PFSK-1 (cell line): Measurements from ENCODE around the gene APEX1.

Source experiments
- FOXP2 ChIP-seq: optimal IDR thresholded peaks from 2 replicates; pipeline ENCODE3; 2011; ENCODE audit warnings: borderline replicate concordance, control low read depth, inconsistent platforms; ENCODE audit not compliant: insufficient read depth; ENCODE audit errors: extremely low read length, extremely low read depth
- POLR2AphosphoS5 ChIP-seq: IDR thresholded peaks from 2 replicates; pipeline ENCODE4 v1.6.1; 2012; ENCODE audit warnings: low read depth, mild to moderate bottlenecking, control low read depth, low read length, moderate library complexity
- SIN3A ChIP-seq: IDR thresholded peaks from 2 replicates; pipeline ENCODE4 v1.6.1; 2012; ENCODE audit warnings: mild to moderate bottlenecking, low read length, moderate library complexity, borderline replicate concordance; ENCODE audit not compliant: insufficient read depth
- TAF1 ChIP-seq: IDR thresholded peaks from 2 replicates; pipeline ENCODE4 v1.6.1; 2012; ENCODE audit warnings: low read length, control low read depth, borderline replicate concordance; ENCODE audit not compliant: insufficient read depth
- TF ChIP-seq, protein P1 (sequence below), 2 experiments: IDR thresholded peaks; 2 replicates each; pipeline versions ENCODE4 v1.6.1 to v1.8.0; 2011 to 2012; ENCODE audit warnings: low read depth in 2 of 2, low read length in 2 of 2, control low read depth in 1 of 2, inconsistent platforms in 1 of 2, mild to moderate bottlenecking in 1 of 2, moderate library complexity in 1 of 2; ENCODE audit not compliant: insufficient read depth in 1 of 2

APEX1 gene

DNA sequence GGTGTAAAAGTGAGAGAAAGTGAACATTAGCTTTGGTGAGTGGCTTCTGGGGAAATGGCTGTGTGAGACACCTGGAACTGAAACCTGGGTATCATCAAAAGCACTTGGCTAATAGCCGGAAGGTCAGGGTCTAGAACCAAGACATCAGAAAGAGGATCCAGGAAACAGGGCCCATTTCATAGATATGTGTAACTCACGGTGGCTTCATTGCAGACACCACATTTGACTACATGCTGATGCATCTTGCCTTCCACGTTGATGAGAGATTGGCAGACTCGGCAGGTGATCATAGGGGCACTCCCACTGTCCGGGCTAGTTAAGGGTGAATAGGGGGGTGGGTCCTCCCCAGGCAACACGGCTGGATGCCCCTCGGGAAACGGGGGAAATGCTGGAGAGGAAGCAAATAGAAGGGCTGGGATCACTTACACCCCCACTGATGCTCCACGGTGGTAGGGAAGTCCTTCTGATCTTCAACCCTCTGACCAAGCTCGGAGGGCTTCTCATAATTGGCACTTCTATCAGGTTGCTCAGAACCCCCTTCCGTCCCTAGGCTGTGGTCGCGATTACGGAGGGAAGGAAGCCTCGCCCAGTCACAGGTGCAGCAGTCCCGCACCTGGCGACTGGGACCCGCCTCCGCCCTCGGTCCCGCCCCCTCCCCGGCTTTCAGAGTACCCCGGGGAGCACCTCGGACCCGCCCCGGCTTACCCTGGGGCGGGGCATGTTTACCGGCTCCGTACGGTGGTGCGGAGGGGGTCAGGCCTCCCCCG, 5.6 kb downstream of the APEX1 start:
- TF ChIP-seq TAF1 = no peak
- TF ChIP-seq POLR2AphosphoS5 = no peak
- TF ChIP-seq, protein P1, sequence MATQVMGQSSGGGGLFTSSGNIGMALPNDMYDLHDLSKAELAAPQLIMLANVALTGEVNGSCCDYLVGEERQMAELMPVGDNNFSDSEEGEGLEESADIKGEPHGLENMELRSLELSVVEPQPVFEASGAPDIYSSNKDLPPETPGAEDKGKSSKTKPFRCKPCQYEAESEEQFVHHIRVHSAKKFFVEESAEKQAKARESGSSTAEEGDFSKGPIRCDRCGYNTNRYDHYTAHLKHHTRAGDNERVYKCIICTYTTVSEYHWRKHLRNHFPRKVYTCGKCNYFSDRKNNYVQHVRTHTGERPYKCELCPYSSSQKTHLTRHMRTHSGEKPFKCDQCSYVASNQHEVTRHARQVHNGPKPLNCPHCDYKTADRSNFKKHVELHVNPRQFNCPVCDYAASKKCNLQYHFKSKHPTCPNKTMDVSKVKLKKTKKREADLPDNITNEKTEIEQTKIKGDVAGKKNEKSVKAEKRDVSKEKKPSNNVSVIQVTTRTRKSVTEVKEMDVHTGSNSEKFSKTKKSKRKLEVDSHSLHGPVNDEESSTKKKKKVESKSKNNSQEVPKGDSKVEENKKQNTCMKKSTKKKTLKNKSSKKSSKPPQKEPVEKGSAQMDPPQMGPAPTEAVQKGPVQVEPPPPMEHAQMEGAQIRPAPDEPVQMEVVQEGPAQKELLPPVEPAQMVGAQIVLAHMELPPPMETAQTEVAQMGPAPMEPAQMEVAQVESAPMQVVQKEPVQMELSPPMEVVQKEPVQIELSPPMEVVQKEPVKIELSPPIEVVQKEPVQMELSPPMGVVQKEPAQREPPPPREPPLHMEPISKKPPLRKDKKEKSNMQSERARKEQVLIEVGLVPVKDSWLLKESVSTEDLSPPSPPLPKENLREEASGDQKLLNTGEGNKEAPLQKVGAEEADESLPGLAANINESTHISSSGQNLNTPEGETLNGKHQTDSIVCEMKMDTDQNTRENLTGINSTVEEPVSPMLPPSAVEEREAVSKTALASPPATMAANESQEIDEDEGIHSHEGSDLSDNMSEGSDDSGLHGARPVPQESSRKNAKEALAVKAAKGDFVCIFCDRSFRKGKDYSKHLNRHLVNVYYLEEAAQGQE (IDR thresholded peaks at IDR 0.05; ENCODE audit: insufficient read depth in 1 of 2, low read depth in 2 of 2, low read length in 2 of 2) = no peak
- no peak for TF ChIP-seq FOXP2
- TF ChIP-seq SIN3A = no peak

DNA sequence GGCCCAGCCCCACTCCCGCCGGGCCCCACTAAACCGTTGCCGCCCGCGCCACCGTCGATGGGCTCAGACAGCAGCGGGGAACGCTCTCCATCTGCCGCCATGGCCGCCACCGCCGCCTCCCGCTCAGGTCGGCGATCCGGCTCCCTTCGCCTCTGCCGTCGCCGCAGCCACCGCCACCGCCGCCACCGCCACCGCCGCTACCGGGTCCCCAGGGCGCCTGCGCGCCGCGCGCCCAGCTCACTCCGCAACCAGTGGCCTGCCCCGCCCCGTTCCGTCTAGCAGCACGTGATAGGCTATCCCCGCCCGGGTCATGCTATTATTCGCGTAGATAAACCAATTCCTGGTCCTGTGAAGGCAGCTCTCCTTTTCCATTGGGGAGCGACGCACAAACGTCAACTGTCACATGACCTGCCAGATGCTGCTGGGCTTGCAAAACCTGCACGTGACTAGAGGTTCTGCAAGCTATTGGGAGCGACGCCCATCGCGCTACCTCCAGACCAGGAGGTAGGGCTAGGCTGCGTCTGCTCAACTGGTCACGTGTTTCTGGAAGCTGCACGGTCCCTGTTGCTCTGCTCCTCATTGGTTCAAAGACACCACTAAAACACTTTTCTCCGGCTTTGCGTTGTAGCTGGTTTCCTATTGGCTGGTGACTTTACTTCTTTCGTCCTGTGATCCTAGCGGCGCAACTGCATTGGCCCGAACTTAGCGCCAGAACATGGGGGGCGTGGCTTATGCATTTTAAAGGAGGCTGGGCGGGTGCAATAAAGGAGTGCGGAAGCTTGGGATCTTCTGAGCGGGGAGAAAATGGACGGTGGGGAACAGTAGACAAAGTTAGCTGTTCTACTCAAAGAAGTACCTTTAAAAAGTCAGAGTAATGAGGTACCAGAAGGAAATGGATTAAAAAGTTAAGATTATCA, 6.5 kb downstream of the APEX1 start, which contains the start of gene PIP4P1:
PIP4P1 (minus strand) TSS at position 210 of the 917 bp plus-strand sequence; CDS start at position 101, 109 bp downstream.
- TF ChIP-seq POLR2AphosphoS5 (peak; percentile 57; the same call in 1 of the 2 replicates), SIN3A (no peak)

DNA sequence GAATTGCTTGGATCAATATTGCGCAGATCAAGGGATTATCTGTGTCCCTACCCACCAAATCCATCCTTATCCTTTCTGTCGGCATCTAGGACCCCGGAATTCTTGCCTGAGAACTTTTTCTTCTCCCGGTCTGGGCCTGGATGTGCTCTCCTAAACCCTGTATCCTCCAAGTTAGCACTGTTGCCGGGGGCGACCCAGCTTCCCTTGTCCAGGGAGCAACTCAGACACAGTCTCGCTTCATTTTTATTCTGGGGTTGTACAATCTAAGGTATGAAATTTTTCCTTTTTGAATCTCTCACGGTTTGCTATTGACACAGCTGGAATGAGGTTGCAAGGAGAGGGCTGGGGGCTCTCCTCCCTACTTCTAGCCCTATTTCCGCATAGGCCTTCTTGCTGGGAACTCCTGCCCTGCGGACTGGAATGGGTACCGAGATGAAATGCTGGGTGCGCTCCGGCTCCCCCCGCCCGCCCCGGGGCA, 13.8 kb downstream of the APEX1 start:
- no peak for TF ChIP-seq POLR2AphosphoS5
- no peak for TF ChIP-seq FOXP2
- no peak for TF ChIP-seq SIN3A
- TF ChIP-seq TAF1 = no peak
- TF ChIP-seq, protein P1 (IDR thresholded peaks at IDR 0.05; ENCODE audit: insufficient read depth in 1 of 2, low read depth in 2 of 2, low read length in 2 of 2) = no peak

DNA sequence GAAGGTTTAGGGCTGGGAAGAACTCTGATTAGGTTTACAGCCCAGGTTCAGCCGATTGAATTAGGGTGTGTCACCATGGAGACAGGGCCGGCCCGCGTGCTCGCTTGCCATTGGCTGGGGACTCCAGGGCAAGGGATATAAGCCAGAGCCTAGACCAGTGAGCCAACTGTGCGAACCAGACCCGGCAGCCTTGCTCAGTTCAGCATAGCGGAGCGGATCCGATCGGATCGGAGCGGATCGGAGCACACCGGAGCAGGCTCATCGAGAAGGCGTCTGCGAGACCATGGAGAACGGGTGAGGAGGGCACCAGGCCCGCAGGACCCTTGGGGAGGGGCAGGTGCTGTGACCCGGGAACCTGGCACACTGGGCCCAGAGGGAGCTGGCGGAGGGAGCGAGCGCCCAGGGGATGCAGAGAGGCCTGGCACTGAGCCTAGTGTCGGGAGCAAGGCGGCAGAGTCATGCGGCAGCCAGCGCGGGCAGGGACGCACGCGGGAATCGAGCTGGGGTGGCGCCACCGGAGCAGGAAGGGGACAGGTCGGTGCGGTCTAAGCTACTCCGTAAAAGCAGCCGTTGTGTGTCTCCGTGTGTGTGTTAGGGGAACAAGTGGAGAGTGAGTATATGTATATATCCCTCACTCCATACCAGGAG, 14.3 kb downstream of the APEX1 start, which contains the start of gene PNP:
PNP (plus strand) TSS at position 165 of the 648 bp plus-strand sequence; CDS start at position 284, 119 bp downstream.
- TF ChIP-seq POLR2AphosphoS5 (peak; percentile 76), FOXP2 (no peak), TAF1 (no peak), SIN3A (no peak)
- TF ChIP-seq, protein P1 (IDR thresholded peaks at IDR 0.05; ENCODE audit: insufficient read depth in 1 of 2, low read depth in 2 of 2, low read length in 2 of 2) = no peak
